ENCODE measurements around the gene KDM4B. TPM values are rescaled to one million over a fixed set of nuclear protein-coding genes. Genes with fewer than 3 reads are reported as not detected.

KDM4B gene
- total RNA-seq, 1 experiment from 2014 or later: 43.7 TPM

DNA sequence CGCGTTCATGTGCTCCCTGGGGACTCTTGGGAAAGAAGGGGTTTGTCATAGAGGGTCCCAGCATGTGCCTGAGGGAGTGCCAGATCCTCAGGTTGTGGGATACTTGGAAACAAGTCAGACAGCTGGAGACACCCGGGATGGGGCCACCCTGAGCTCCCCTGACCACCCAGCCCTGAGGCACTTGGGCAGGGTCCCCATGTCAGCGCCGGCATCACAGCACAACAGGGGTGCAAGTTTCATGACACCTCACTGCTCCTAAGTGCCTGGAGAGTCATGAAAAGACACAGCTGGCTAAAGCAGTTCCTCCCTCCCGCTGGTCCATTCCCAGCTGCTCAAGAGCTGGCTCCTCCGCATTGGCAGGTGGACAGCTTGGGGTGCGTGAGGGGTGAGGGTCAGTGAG is 102.7 kb downstream of the KDM4B start:
- H2BK5ac ChIP-seq (ENCODE audit: insufficient read length, low read length): no peak overlapping the region
- TF ChIP-seq, protein P1, sequence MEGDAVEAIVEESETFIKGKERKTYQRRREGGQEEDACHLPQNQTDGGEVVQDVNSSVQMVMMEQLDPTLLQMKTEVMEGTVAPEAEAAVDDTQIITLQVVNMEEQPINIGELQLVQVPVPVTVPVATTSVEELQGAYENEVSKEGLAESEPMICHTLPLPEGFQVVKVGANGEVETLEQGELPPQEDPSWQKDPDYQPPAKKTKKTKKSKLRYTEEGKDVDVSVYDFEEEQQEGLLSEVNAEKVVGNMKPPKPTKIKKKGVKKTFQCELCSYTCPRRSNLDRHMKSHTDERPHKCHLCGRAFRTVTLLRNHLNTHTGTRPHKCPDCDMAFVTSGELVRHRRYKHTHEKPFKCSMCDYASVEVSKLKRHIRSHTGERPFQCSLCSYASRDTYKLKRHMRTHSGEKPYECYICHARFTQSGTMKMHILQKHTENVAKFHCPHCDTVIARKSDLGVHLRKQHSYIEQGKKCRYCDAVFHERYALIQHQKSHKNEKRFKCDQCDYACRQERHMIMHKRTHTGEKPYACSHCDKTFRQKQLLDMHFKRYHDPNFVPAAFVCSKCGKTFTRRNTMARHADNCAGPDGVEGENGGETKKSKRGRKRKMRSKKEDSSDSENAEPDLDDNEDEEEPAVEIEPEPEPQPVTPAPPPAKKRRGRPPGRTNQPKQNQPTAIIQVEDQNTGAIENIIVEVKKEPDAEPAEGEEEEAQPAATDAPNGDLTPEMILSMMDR (conservative IDR thresholded peaks at IDR 0.05): no peak
- H2BK12ac ChIP-seq (ENCODE audit: insufficient read length, low read depth, low read length): no peak overlapping the region
- H2BK120ac ChIP-seq (ENCODE audit: low read depth, low read length, poor library complexity, severe bottlenecking): no peak overlapping the region
- no peaks in the 10 kb centered on the region for H3K9me3 ChIP-seq (ENCODE audit: control insufficient read depth, low read depth, low read length)
- no peak for DNase-seq
- no peak overlapping the region for H2BK20ac ChIP-seq (ENCODE audit: low read depth, low read length, poor library complexity, severe bottlenecking)
- H2BK15ac ChIP-seq (ENCODE audit: low read depth, low read length): no peak overlapping the region
- H3K9ac ChIP-seq (ENCODE audit: extremely low read depth, insufficient read length, low read length): no peak overlapping the region
- no peak overlapping the region for H2AK5ac ChIP-seq (ENCODE audit: insufficient read length, low read length)
- Mint-ChIP-seq H3K36me3 (ENCODE audit: insufficient read depth in 1 of 3, low read depth in 3 of 3) (peaks cover 4 to 12% (median 10%) of the 10 kb centered on the region in 3 experiments; a peak in 5 of 7 replicates), H3K4me3 (no peak overlapping the region), H3K27me3 (ENCODE audit: low read depth) (no peaks in the 10 kb centered on the region), H3K9me3 (no peaks in the 10 kb centered on the region), H3K4me1 (peaks cover 39 to 42% of the 10 kb centered on the region in 2 experiments), H3K27ac (peak overlapping the region in 1 of 3 experiments; percentile 93; a peak in 2 of 7 replicates)
- no peak overlapping the region; the same call in 1 of the 2 replicates for H3K14ac ChIP-seq (ENCODE audit: insufficient read depth, low read length)
- no peaks in the 10 kb centered on the region for H3K27me3 ChIP-seq (ENCODE audit: insufficient read depth, low read length)
- no peaks in the 10 kb centered on the region for H3K79me2 ChIP-seq (ENCODE audit: insufficient read depth, low read length)
- H2AFZ ChIP-seq (ENCODE audit: low read length): no peak overlapping the region
- no peaks in the 10 kb centered on the region for H3K79me1 ChIP-seq (ENCODE audit: insufficient read depth, low read depth, low read length, poor library complexity, severe bottlenecking)
- no peak overlapping the region for H3K4me2 ChIP-seq (ENCODE audit: insufficient read depth, insufficient read length, low read length)
- H4K5ac ChIP-seq (ENCODE audit: insufficient read length, low read depth, low read length): no peak overlapping the region
- H3T11ph ChIP-seq (ENCODE audit: low read length): no peak overlapping the region
- H3K18ac ChIP-seq (ENCODE audit: insufficient read length, low read depth, low read length): no peak overlapping the region
- no peak overlapping the region for H3K23ac ChIP-seq (ENCODE audit: insufficient read length, low read depth, low read length)
- WGBS (ENCODE audit: extremely low coverage, insufficient read length, low lambda C conversion rate): no CpG with 5 or more reads among the region's 8 CpGs
- H4K8ac ChIP-seq (replicated peaks; ENCODE audit: insufficient read length, low read depth, low read length): no peak overlapping the region
- no peak overlapping the region for H3K27ac ChIP-seq (ENCODE audit: insufficient read length, low read depth, low read length)
- H4K91ac ChIP-seq (ENCODE audit: insufficient read length, low read depth, low read length): no peak overlapping the region
- no peak overlapping the region for H3K56ac ChIP-seq (ENCODE audit: insufficient read length, low read depth, low read length)
- no peaks in the 10 kb centered on the region for H3K23me2 ChIP-seq (ENCODE audit: insufficient read length, low read depth, low read length, poor library complexity, severe bottlenecking)
- no peaks in the 10 kb centered on the region for H4K20me1 ChIP-seq (ENCODE audit: control insufficient read depth, insufficient read depth, insufficient read length)
- H3K4me1 ChIP-seq (ENCODE audit: insufficient read depth, low read length): peaks cover 6% of the 10 kb centered on the region; the same call in 1 of the 2 replicates
- H3K4ac ChIP-seq (ENCODE audit: low read depth, low read length): no peak overlapping the region
